Tongue (tissue), 2 donors: ENCODE results near the gene CAMK2B. TPM values are rescaled to one million over a fixed set of nuclear protein-coding genes. Genes with fewer than 3 reads are reported as not detected.

ENCODE experiments used
- DNase-seq: peaks from one replicate; pipeline ENCODE4 v3.0.0-alpha.2; 2015
- total RNA-seq: library from RNA; depleted of rRNA; stranded (reverse); fragments of >200 nt; gene quantifications from one replicate; pipeline ENCODE4 v1.2.3, GENCODE V29; 2014

Gene CAMK2B
- total RNA-seq, 1 donor from 2014 or later: 26.7 TPM

- no peak for DNase-seq
Observed at GRCh38 chr7:44286618-44287487, 38.5 kb downstream of the CAMK2B start.

DNA sequence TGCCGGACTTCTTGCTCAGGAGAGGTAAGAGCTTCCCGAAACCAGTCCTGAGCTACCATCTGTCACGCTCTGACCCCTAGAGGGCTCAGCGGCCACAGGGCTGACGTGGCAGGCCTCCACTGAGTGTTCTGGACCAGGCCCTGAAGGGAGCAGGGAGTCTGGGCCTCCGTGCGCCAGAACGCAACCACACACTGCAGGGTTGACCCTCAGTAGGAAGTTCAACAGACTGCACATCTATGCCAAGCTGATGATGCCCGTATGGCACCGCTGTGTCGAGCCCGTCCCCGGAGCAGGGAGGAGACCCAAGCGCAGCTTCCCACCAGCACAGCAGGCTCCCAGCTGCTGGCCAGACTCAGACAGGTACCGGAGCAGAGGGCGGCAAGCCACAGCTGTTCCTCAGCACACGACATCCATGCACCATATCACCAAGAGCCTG, 39.2 kb downstream of the CAMK2B start:
- peak; percentile 29 for DNase-seq

GRCh38 chr7:44285561-44285960, 39.8 kb downstream of the CAMK2B start:
- no peak for DNase-seq

DNA sequence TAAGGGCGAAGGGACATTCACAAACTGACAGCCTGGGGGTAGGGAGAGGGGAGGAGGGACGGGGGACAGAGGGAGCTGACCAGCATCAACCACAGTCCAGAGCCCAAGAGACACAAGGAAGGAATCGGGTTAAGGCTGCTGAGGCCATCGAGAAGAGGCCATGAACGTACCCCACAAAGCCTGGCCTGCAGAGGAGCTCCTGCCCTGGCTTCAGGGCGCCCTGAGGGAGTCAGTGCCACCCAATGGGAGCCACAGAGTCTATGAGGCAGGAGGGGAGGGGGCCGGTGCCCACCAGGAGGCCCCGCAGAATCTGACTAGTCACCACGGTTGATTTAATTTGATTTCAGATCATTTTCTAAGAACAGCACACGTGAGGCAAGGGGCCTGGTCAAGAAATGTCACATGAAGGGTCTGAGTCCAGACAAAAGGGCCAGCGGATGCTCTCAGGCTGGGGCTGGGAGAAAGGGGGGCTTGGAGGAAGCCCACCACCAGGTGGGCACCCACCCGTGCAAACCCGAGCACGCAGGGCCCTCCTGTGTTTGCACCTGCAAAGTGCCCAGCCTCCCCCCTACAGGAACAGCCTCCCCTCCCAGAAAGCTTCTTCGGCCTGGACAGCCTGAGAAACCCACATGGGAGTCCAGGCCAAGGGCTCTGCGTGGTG, 40.4 kb downstream of the CAMK2B start:
- no peak for DNase-seq

DNA sequence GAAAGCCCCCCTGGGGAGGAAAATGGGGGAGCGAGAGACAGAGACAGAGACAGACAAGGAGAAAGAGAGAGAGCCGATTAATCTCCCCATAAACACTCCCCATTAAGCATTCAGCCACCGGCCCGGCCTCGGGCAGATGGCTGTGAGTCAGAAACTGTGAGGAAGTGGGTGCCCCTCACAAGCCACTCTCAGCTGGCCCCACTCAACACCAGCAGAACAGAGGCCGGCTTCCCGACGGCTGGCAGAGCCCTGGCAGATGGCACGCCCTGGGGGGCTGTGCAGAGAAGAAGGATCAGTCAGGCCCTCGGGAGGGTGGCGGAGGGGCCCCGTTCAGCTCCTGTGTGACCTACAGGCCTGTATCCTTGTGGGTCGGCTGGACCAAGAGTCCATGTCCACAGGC, 41.2 kb downstream of the CAMK2B start:
- no peak for DNase-seq

DNA sequence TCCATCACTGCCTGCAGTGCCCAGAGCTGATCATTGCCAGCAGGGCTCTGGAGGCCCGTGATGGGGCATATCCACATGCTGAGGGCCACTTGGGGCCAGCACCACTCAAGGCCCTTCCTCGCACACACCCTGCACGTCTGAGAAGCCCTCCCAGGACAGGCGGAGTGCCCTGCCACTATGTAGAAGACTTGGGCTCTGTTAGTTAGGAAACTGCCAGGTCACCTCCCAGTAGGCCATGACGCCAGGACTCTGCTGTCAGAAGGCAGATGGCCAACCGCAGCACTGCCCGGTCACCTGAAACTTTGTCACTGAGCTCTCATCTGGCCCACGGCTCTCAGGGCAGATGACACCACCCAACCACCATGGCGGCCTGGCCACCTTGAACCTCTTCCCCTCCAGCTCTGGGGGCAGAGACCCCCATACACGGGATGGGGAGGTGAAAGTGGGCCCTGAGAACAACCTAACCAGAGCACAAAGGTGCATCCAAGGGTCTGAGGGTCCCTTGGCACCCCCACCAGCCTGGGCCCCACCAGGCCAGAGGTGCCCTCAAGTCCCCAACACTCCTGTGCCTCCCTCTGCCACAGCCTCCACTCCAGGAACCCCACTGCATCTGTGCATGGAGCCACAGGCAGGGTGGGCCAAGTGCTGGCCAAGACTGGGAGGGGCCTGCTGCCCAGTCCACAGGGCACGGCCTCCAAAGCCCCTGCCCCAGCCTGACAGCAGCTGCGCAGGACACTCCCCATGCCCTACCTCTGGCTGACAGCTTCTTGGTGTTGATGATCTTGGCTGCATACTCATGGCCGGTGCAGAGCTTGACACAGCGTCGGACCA, 41.8 kb downstream of the CAMK2B start:
- no peak for DNase-seq

DNA sequence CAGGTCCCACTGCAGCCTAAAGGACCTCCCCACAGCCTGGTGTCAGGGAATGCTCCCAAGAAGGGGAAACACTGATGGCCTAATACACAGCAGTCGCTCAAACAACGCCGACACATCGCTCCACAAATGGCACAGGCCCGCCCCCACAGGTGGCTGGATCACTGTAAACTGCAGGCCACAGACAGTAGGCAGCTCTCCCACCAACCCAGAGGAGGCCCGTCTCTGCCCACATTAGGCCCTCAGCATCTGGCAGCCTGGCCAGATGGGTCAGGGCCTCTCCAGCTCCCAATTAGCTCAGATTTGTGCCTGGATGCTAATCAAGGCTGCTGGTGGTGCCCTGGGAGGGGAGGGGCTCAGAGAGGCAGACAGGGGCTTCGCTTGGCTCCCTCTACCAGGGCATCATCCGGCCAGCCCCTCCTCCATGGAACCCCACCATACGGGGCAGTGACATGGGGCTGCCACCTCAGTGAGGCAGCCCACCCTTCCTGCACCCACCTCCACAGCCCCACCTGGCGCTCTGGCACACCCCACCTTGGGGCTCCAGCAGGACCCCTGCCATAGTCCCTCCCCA, 42.7 kb downstream of the CAMK2B start:
- no peak for DNase-seq

- DNase-seq: no peak
Observed at GRCh38 chr7:44281811-44282600, 43.4 kb downstream of the CAMK2B start.

DNA sequence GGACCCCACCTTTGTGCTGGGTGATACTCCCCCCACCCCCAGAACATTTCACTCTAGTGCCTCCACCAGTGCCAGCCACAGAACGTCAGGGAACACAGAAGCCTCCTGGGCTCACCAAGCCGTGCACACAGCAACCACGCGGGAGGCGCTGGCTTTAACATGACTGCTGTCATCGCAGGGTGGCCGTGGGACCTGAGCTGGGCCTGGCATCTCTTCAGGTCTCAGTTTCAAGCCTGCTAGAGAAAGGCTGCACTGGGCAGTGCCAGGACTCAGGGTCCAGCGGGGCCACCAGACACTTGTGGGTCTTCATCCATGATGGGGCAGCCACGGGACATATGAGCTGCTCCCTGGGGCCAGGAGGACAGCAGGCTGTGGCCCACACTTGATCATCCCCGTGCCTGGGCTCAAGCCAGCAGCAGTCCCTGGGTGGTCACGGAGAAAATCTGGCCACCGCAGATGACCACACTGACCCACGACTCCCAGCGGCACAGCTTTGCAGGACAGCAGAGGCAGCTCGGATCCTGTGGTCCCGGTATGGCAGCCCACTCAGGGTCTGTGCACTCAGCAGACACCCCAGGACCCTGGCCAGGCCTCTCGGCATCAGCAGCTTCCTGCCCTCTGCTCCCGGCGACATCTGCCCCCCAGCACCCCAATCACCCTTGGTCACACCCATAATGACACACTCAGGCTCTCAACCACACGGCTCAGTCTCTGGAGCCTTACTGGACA, 44.2 kb downstream of the CAMK2B start:
- DNase-seq: no peak

GRCh38 chr7:44280636-44280992, 44.8 kb downstream of the CAMK2B start:
- no peak for DNase-seq

DNA sequence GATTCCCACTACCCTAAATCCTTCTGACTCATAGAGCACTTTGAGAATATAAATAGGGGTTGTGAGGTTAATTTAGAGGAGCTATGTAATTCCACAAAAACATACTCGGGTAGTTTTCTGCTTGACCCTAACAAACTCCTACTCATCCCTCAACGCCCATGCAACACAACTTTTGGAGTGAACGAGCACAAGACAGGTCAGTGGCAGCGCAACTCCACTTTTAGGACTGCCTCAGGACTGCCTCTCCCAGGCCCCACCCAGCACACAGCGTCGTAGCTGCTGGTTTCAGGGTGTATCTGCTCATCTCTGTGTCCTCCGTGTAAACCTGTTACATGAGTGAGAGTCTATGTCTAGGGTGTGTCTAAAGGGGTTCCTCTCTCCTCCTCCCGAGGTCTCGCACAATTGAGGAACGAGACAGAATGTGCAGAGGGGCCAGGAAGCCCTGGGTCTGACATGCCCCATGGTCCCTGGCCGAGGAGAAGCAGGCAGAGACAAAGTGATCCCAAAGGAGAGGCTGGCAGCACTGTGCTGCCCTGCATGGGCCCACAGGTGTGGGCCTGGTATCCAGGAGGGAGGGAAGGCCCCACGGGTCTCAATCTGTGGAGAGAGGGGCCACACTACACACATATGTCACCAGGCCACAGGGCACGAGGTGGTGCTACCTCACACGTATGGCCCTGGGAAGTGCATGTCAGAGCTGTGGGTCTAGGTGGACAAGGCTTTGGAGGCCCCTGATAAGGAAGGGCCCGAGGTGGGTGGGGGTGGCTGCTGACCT, 45.5 kb downstream of the CAMK2B start:
- DNase-seq: no peak

GRCh38 chr7:44279286-44279685, 46.1 kb downstream of the CAMK2B start:
- no peak for DNase-seq

GRCh38 chr7:44278451-44279161, 46.8 kb downstream of the CAMK2B start:
- no peak for DNase-seq

DNA sequence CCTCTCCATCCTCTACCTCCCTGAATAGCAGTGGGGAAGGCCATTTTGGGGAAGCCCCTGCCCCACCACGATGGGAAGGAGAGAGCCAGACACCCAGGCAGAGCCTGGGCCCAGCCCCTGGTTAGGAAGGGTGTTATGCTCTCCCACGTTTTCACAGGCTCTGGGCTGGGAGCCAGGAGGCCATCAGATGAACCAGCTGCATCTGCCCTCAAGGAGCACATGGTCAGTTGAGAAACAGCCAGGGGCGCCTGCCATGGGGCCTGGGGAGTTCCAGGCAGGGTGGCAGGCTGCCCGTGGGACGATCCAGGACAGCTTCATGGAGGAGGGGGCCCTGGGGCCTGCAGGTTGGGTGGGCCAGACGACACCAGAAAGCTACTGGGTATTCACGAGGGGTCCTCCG, 47.5 kb downstream of the CAMK2B start:
- DNase-seq: no peak

DNA sequence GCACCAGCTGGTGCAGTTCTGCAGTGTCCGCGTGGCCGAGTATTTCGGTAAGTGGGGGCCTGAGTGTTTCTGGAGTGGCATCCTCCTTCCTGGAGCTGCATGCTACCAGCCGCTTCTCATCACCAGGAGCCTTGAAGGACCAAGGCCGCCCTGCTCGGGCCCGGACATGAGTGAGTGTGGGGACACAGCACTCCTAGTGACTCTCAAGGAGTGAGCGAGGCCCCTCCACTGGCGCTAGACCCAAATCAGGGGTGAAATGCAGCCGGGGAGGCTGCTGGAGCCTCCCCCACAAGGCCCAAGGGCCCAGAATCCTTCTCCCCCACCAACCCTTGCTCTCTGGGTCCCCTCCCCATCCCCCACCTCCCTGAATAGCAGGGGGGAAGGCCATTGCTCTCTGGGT, 48.0 kb downstream of the CAMK2B start:
- DNase-seq: no peak

GRCh38 chr7:44276571-44277221, 48.7 kb downstream of the CAMK2B start:
- no peak for DNase-seq

GRCh38 chr7:44275957-44276570, 49.3 kb downstream of the CAMK2B start:
- peak; percentile 82 for DNase-seq

DNA sequence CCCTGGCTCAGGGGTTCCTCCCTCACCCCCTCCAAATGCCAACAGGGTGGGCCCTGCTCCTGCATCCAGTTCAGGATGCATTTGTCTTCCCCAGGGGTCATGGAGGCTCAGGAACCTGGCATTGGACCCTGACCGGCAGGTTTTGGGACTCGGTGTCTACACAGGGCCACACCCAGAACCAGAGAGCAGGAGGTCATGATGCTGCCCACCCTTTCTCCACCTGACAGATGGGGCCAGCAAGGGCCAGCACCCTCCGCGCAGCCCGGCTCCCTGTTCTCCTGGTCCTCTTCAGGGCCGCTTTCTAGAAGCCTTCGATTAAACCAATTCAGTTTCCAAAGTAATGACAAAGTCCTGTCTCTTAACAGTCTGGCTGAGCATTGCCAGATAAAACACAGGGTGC, 50.2 kb downstream of the CAMK2B start:
- DNase-seq: no peak

GRCh38 chr7:44274623-44274975, 50.8 kb downstream of the CAMK2B start:
- no peak for DNase-seq
